Esophagus (tissue), 2 donors: Measurements from ENCODE around the gene IFT52. TPM values are rescaled to one million over a fixed set of nuclear protein-coding genes. Genes with fewer than 3 reads are reported as not detected.
A peak's percentile ranks its signal among the peaks of the same experiment; 100 is the strongest.
"Not testable (repeated sequence)": the region's sequence is repeated elsewhere in the genome, so short reads cannot be mapped to it uniquely, and the experiment has no call there.

Experiments used
- H3K27ac ChIP-seq, 2 donors: one replicate each; pipeline ENCODE4 v1.5.1; 2013; ENCODE audit warnings: low read depth in 2 of 2, mild to moderate bottlenecking in 2 of 2, inconsistent platforms in 1 of 2, low read length in 1 of 2, moderate library complexity in 1 of 2
- H3K27me3 ChIP-seq, 2 donors: one replicate each; pipeline ENCODE4 v1.6.1; 2013; ENCODE audit warnings: low read length in 2 of 2, control low read depth in 1 of 2, mild to moderate bottlenecking in 1 of 2; ENCODE audit not compliant: insufficient read depth in 2 of 2, control insufficient read depth in 1 of 2
- H3K36me3 ChIP-seq, 2 donors: one replicate each; pipeline ENCODE4 v1.6.1; 2013; ENCODE audit warnings: low read length in 1 of 2; ENCODE audit not compliant: control insufficient read depth in 2 of 2, insufficient read depth in 2 of 2
- H3K4me1 ChIP-seq, 2 donors: one replicate each; pipeline ENCODE4 v1.6.1; 2013; ENCODE audit warnings: low read length in 1 of 2; ENCODE audit not compliant: control insufficient read depth in 2 of 2, insufficient read depth in 2 of 2
- H3K4me3 ChIP-seq, 2 donors: one replicate each; pipeline ENCODE4 v1.5.1; 2013; ENCODE audit warnings: low read length in 2 of 2, mild to moderate bottlenecking in 2 of 2, low read depth in 1 of 2, moderate library complexity in 1 of 2
- H3K9me3 ChIP-seq, 2 donors: one replicate each; pipeline ENCODE4 v1.6.1; 2013; ENCODE audit warnings: mild to moderate bottlenecking in 2 of 2, low read depth in 1 of 2, low read length in 1 of 2, moderate library complexity in 1 of 2; ENCODE audit not compliant: control insufficient read depth in 2 of 2, insufficient read depth in 1 of 2
- WGBS, 2 donors: extraction: QIAGEN DNeasy Blood & Tissue Kit; methylation state at CpG; one replicate each; pipeline ENCODE4 v1.1.7; 2013; 5-methylcytosine and 5-hydroxymethylcytosine counted together
- polyA plus RNA-seq, 2 donors: library from polyadenylated mRNA; stranded (reverse); fragments of 200-250 nt; gene quantifications; one replicate each; pipeline ENCODE4 v1.2.3, GENCODE V29; 2013
- donor health status: healthy with polysubstance abuse.
- donor health status: Bipolar disorder and iron deficiency.

Gene IFT52
- polyA plus RNA-seq, 2 donors: 5.4 to 11.1 TPM

GRCh38 chr20:43579861-43580793, 10.6 kb upstream of the IFT52 start:
- no peak overlapping the region for H3K27ac ChIP-seq
- no peak overlapping the region for H3K4me3 ChIP-seq
- 71 to 84% methylated on average over 7 of the region's 7 CpGs for WGBS, 2 donors

GRCh38 chr20:43583133-43583864, 7.4 kb upstream of the IFT52 start:
- Histone ChIP-seq H3K27me3 (no peaks in the 10 kb centered on the region), H3K4me3 (no peak overlapping the region), H3K27ac (no peak overlapping the region), H3K4me1 (no peaks in the 10 kb centered on the region), H3K36me3 (no peaks in the 10 kb centered on the region), H3K9me3 (no peaks in the 10 kb centered on the region)
- WGBS, 2 donors: 82 to 83% methylated on average over 7 of the region's 7 CpGs

More at GRCh38 chr20:43579861-43580793, 10.6 kb upstream of the IFT52 start:
- no peaks in the 10 kb centered on the region for H3K9me3 ChIP-seq
- H3K4me1 ChIP-seq: no peaks in the 10 kb centered on the region
- no peaks in the 10 kb centered on the region for H3K27me3 ChIP-seq
- no peaks in the 10 kb centered on the region for H3K36me3 ChIP-seq

DNA sequence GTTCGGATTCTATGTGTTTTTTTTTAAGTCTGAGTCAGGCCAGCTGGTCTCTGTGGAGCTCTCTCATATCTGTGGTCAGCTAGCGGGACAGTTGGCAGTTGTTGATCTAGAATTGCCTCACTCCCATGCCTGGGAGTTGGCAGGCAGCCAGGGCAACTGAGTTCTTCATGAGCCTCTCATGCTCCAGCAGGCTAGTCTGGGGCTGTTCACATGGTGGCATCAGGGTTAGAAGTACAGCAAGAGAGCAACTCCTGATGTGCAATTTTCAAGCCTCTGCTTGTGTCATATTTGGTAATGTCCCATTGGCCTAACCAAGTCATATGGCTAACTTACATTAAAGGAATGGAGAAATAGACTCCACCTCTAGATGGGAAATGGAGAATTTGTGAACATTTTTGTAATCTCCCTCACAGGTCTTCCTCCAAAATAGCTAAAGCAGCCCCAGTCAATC, 6.7 kb upstream of the IFT52 start:
- Histone ChIP-seq H3K27ac (no peak overlapping the region), H3K4me1 (no peaks in the 10 kb centered on the region), H3K9me3 (no peaks in the 10 kb centered on the region), H3K36me3 (no peaks in the 10 kb centered on the region), H3K27me3 (no peaks in the 10 kb centered on the region), H3K4me3 (no peak overlapping the region)
- 53 to 63% methylated on average over 2 of the region's 2 CpGs for WGBS, 2 donors

GRCh38 chr20:43584448-43585136, 6.1 kb upstream of the IFT52 start:
- Histone ChIP-seq H3K4me1 (no peaks in the 10 kb centered on the region), H3K27ac (no peak overlapping the region), H3K9me3 (no peaks in the 10 kb centered on the region), H3K4me3 (no peak overlapping the region), H3K27me3 (no peaks in the 10 kb centered on the region), H3K36me3 (no peaks in the 10 kb centered on the region)
- WGBS, 2 donors: 76% methylated on average over 7 of the region's 7 CpGs

GRCh38 chr20:43586641-43587040, 4.1 kb upstream of the IFT52 start:
- Histone ChIP-seq H3K27ac (no peak overlapping the region), H3K4me3 (no peak overlapping the region), H3K9me3 (no peaks in the 10 kb centered on the region), H3K36me3 (no peaks in the 10 kb centered on the region), H3K27me3 (no peaks in the 10 kb centered on the region), H3K4me1 (no peaks in the 10 kb centered on the region)
- WGBS, 2 donors: 87 to 90% methylated on average over 8 of the region's 8 CpGs

DNA sequence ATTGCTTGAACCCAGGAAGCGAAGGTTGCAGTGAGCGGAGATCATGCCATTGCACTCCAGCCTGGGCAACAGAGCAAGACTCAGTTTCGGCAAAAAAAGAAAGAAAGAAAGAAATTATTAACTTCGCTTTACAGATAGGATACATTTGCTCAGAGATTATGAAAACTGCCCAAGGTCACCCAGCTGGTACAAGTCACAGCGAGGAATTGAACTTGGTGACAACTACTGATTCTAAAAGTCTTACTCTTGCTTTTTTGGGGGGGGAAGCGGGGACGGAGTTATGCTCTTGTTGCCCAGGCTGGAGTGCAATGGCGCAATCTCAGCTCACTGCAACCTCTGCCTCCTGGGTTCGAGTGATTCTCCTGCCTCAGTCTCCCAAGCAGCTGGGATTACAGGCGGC, 2.2 kb upstream of the IFT52 start:
- H3K4me1 ChIP-seq, H3K9me3 ChIP-seq, H3K36me3 ChIP-seq, H3K27me3 ChIP-seq, H3K27ac ChIP-seq, H3K4me3 ChIP-seq: not testable (repeated sequence)
- WGBS, 2 donors: 87 to 96% methylated on average over 10 of the region's 10 CpGs

GRCh38 chr20:43590036-43590391, 723 bp upstream of the IFT52 start:
- H3K4me1 ChIP-seq: no peaks in the 10 kb centered on the region
- peak overlapping the region; percentile 21 to 82 for H3K27ac ChIP-seq
- no peaks in the 10 kb centered on the region for H3K9me3 ChIP-seq
- no peaks in the 10 kb centered on the region for H3K27me3 ChIP-seq
- H3K4me3 ChIP-seq: peak overlapping the region; percentile 76 to 94
- no peaks in the 10 kb centered on the region for H3K36me3 ChIP-seq
- 27 to 29% methylated on average over 9 of the region's 9 CpGs for WGBS, 2 donors

GRCh38 chr20:43601960-43602359, 11.2 kb downstream of the IFT52 start:
- not testable (repeated sequence) for H3K4me3 ChIP-seq, H3K36me3 ChIP-seq, H3K27me3 ChIP-seq, H3K4me1 ChIP-seq, H3K9me3 ChIP-seq, H3K27ac ChIP-seq
- 85 to 92% methylated on average over 8 of the region's 8 CpGs for WGBS, 2 donors

DNA sequence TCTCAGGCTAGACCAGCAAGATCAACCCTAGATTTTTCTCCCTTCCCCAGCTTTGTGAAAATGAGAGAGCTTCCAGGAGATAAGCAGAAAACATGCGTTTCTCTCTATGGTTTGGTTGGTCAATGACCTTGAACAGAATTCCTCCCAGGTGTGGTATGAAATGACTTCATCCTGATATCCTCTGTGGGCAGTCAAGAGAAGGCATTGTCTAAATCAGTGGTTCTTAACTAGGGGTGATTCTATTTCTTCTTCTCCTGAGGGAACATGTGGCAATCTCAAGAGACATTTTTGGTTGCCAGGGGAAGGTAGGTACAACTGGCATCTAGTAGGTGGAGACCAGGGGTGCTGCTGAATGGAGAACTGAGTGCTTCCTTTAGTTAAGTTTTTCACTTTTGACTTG, 12.4 kb downstream of the IFT52 start:
- Histone ChIP-seq H3K4me3 (no peak overlapping the region), H3K36me3 (peaks cover 3% of the 10 kb centered on the region in 2 donors), H3K9me3 (no peaks in the 10 kb centered on the region), H3K4me1 (no peaks in the 10 kb centered on the region), H3K27me3 (no peaks in the 10 kb centered on the region), H3K27ac (no peak overlapping the region)
- WGBS, 2 donors: 50 to 81% methylated on average over 1 of the region's 1 CpG
